Germinal center (tissue), 1 donor: Measurements from ENCODE around the gene MLLT1.

Experiments used
- DNase-seq: peaks from one replicate; pipeline ENCODE4 v3.0.0; 2012; ENCODE audit warnings: mixed read lengths, low spot score

The MLLT1 gene

GRCh38 chr19:6234527-6234926 lies 45.2 kb downstream of the MLLT1 start:
- no peak for DNase-seq

GRCh38 chr19:6233827-6234511 lies 45.8 kb downstream of the MLLT1 start:
- no peak for DNase-seq

- no peak for DNase-seq
These were observed 46.5 kb downstream of the MLLT1 start for GRCh38 chr19:6233056-6233826.

- DNase-seq, result no peak
These were observed 47.1 kb downstream of the MLLT1 start for GRCh38 chr19:6232601-6233055.

- DNase-seq, result no peak
These were observed 48.8 kb downstream of the MLLT1 start for GRCh38 chr19:6230991-6231448.

- DNase-seq, result no peak
These were observed 49.6 kb downstream of the MLLT1 start for GRCh38 chr19:6229951-6230712.

- no peak for DNase-seq
These were observed 50.4 kb downstream of the MLLT1 start for GRCh38 chr19:6229216-6229913.

GRCh38 chr19:6228551-6229215 lies 51.1 kb downstream of the MLLT1 start:
- DNase-seq, result no peak

GRCh38 chr19:6227936-6228325 lies 51.8 kb downstream of the MLLT1 start:
- no peak for DNase-seq

- DNase-seq, result no peak
These were observed 52.4 kb downstream of the MLLT1 start for GRCh38 chr19:6227156-6227935.

GRCh38 chr19:6226444-6227155 lies 53.2 kb downstream of the MLLT1 start:
- no peak for DNase-seq

- DNase-seq, result no peak
These were observed 53.8 kb downstream of the MLLT1 start for GRCh38 chr19:6226012-6226411.

GRCh38 chr19:6225232-6225865 lies 54.4 kb downstream of the MLLT1 start:
- DNase-seq, result no peak

GRCh38 chr19:6224308-6224675 lies 55.5 kb downstream of the MLLT1 start:
- DNase-seq, result no peak

GRCh38 chr19:6223461-6224307 lies 56.1 kb downstream of the MLLT1 start:
- no peak for DNase-seq

- no peak for DNase-seq
These were observed 56.9 kb downstream of the MLLT1 start for GRCh38 chr19:6222884-6223283.

- no peak for DNase-seq
These were observed 57.7 kb downstream of the MLLT1 start for GRCh38 chr19:6221878-6222746.
